Esophagus muscularis mucosa (tissue), 4 donors: ENCODE measurements around the gene CLCNKB. TPM values are rescaled to one million over a fixed set of nuclear protein-coding genes. Genes with fewer than 3 reads are reported as not detected.
"Not testable (repeated sequence)": the region's sequence is repeated elsewhere in the genome, so short reads cannot be mapped to it uniquely, and the experiment has no call there.

Experiments
- DNase-seq: peaks from one replicate; pipeline ENCODE4 v3.0.0-alpha.2; 2017; ENCODE audit errors: extremely low spot score
- H3K27ac ChIP-seq, 4 donors: fragments of 200-600 bp; sonication (generic); replicated peaks in 1 of 4; 1 replicate in 3 of 4; 2 replicates in 1 of 4; pipeline ENCODE4 v1.5.1; 2016 to 2019; ENCODE audit warnings: mild to moderate bottlenecking in 1 of 4
- H3K27me3 ChIP-seq, 4 donors: fragments of 200-600 bp; sonication (generic); one replicate each; pipeline versions ENCODE4 v1.5.1 to v1.6.0; 2016 to 2019
- H3K36me3 ChIP-seq, 4 donors: fragments of 200-600 bp; sonication (generic); one replicate each; pipeline ENCODE4 v1.5.1; 2016 to 2019
- H3K4me1 ChIP-seq, 4 donors: fragments of 200-600 bp; sonication (generic); one replicate each; pipeline ENCODE4 v1.5.1; 2016 to 2019
- H3K4me3 ChIP-seq, 4 donors: fragments of 200-600 bp; sonication (generic); 1 replicate in 2 of 4; 2 replicates in 2 of 4; pipeline ENCODE4 v1.5.1; 2016 to 2019; ENCODE audit warnings: mild to moderate bottlenecking in 4 of 4, moderate library complexity in 1 of 4
- H3K9me3 ChIP-seq, 4 donors: fragments of 200-600 bp; sonication (generic); 1 replicate in 3 of 4; 2 replicates in 1 of 4; pipeline ENCODE4 v1.5.1; 2016 to 2019
- EP300 ChIP-seq: sonication (generic); formaldehyde crosslinking; IDR thresholded peaks from one replicate; pipeline ENCODE4 v1.6.1; 2017; ENCODE audit warnings: antibody characterized with exemption
- POLR2A ChIP-seq: fragments of 450-650 bp; IDR thresholded peaks from one replicate; pipeline ENCODE4 v1.6.1; 2017; ENCODE audit warnings: antibody characterized with exemption, moderate library complexity, mild to moderate bottlenecking, low read depth
- POLR2AphosphoS5 ChIP-seq, 2 donors: sonication (generic); formaldehyde crosslinking; IDR thresholded peaks; one replicate each; pipeline ENCODE4 v1.6.1; 2017; ENCODE audit warnings: antibody characterized with exemption in 2 of 2
- WGBS: methylation state at CpG from one replicate; pipeline ENCODE4 v1.1.5; 2018; 5-methylcytosine and 5-hydroxymethylcytosine counted together
- intact Hi-C: fragments of 100-400 bp; cut with DNase I; formaldehyde crosslinking; loops from one replicate; pipeline ENCODE4 v1.15.1; 2023
- total RNA-seq, 4 donors: library from RNA; depleted of rRNA; stranded (reverse); fragments of >200 nt; gene quantifications; one replicate each; pipeline versions ENCODE4 v1.1.0 to v1.2.1, GENCODE V29; 2016
- TF ChIP-seq, protein P1 (sequence below), 3 experiments: fragments of 200-600 bp in 2 of 3; fragments of 450-650 bp in 1 of 3; sonication (generic) in 2 of 3; IDR thresholded peaks; one replicate each; pipeline ENCODE4 v1.5.1; 2017 to 2019; ENCODE audit warnings: antibody characterized with exemption in 3 of 3, mild to moderate bottlenecking in 2 of 3, moderate library complexity in 1 of 3

Gene CLCNKB
- total RNA-seq, 4 donors from 2014 or later, result 0.34 TPM; not detected in 3

DNA sequence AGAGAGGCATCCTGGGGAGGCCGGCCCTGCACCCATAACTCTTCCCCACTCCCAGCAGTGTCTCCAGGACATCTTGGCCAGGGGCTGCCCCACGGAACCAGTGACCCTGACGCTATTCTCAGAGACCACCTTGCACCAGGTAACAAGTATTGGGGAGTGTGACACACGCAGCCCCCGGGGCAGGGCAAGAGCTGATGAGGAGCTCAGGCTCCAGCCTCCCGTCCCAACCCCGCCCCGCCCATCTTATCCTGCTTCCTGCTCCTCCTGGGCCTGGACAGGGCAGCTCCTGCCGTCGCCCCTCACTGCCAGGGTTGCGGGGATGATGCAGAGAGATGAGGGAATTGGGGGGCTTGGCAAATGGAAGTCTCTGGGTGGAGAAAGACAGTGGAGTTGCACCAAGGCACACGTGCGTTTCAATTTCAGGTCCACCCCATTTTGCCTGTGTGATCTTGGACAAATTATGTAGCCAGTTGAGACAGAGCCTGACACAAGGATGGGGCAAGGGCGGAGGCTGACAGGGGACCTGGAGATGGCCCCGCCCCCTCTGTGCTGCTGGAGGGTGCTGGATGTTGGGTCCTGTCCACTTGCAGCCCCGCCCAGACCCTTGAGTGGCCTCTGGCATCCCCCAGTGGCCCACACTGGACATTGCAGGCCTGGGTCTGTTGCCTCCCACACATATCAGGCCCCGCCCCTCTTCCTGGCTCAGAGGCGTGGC lies 11.0 kb upstream of the CLCNKB start:
- WGBS, result 41% methylated on average over 7 of the region's 18 CpGs
- no peak for DNase-seq
- no peaks in the 10 kb centered on the region for H3K36me3 ChIP-seq
- H3K27me3 ChIP-seq, result no peaks in the 10 kb centered on the region
- intact Hi-C loops, result loop anchor here (1.0 kb wide), 1 partner anchor 23 kb away; no protein-coding TSS in a partner anchor
- no peaks in the 10 kb centered on the region for H3K9me3 ChIP-seq
- H3K27ac ChIP-seq, result no peak overlapping the region
- no peak overlapping the region for H3K4me3 ChIP-seq
- TF ChIP-seq POLR2AphosphoS5 (IDR thresholded peaks at IDR 0.05) (peak; percentile 33 to 37), EP300 (no peak)
- TF ChIP-seq, protein P1, sequence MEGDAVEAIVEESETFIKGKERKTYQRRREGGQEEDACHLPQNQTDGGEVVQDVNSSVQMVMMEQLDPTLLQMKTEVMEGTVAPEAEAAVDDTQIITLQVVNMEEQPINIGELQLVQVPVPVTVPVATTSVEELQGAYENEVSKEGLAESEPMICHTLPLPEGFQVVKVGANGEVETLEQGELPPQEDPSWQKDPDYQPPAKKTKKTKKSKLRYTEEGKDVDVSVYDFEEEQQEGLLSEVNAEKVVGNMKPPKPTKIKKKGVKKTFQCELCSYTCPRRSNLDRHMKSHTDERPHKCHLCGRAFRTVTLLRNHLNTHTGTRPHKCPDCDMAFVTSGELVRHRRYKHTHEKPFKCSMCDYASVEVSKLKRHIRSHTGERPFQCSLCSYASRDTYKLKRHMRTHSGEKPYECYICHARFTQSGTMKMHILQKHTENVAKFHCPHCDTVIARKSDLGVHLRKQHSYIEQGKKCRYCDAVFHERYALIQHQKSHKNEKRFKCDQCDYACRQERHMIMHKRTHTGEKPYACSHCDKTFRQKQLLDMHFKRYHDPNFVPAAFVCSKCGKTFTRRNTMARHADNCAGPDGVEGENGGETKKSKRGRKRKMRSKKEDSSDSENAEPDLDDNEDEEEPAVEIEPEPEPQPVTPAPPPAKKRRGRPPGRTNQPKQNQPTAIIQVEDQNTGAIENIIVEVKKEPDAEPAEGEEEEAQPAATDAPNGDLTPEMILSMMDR (IDR thresholded peaks at IDR 0.05), result peak in 2 of 3 experiments; percentile 91 to 100
- H3K4me1 ChIP-seq, result peaks cover 7 to 15% (median 14%) of the 10 kb centered on the region in 4 donors

DNA sequence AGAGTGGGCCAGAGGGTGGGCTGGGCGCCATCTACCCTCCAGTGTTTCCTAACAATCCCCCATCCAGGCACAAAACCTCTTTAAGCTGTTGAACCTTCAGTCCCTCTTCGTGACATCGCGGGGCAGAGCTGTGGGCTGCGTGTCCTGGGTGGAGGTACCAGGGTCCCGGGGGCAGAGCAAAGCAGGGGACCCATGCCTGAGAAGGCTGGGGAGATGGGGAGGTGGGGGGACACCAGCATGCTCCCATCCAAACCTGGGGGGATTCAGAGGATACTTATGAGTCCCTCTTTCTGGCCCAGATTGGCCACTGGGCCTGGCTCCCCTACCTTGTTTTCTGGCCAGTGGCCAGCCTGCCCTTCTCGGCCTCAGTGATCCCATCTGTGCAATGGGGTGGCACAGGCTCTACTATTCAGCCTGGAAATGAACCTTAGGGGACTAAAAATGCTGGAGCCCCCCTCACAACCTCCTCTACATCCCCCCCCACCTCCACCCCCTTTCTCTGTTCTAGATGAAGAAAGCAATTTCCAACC lies 10.4 kb upstream of the CLCNKB start:
- H3K36me3 ChIP-seq, H3K27ac ChIP-seq, H3K27me3 ChIP-seq, H3K9me3 ChIP-seq, intact Hi-C loops, H3K4me3 ChIP-seq, DNase-seq: not testable (repeated sequence)
- 51% methylated on average over 5 of the region's 7 CpGs for WGBS
- H3K4me1 ChIP-seq, result peaks cover 7 to 15% (median 14%) of the 10 kb centered on the region in 4 donors

DNA sequence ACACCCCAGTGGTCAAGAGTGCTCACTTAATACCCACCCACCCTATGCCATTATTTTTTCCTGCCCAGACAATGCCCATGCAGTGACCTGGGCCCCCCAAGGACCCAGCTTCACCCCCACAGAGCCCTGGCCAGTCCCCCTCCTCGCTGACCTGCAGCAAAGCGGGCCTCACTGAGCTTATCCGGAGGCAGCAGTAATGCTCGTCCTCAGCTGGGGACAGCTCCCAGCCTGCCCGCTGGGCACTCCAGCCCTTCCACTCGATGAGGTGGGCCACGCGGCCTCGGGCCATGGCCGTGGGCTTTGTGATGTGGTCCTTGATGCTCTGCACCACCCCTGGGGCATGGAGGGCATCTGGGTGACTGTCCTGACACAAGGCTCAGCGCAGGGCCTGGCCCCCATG lies 7.1 kb upstream of the CLCNKB start:
- H3K27me3 ChIP-seq, H3K27ac ChIP-seq, DNase-seq, H3K36me3 ChIP-seq, H3K4me3 ChIP-seq, intact Hi-C loops, H3K9me3 ChIP-seq: not testable (repeated sequence)
- whole genome bisulfite sequencing, result 87% methylated on average over 7 of the region's 11 CpGs
- peaks cover 7 to 15% (median 14%) of the 10 kb centered on the region in 4 donors for H3K4me1 ChIP-seq

DNA sequence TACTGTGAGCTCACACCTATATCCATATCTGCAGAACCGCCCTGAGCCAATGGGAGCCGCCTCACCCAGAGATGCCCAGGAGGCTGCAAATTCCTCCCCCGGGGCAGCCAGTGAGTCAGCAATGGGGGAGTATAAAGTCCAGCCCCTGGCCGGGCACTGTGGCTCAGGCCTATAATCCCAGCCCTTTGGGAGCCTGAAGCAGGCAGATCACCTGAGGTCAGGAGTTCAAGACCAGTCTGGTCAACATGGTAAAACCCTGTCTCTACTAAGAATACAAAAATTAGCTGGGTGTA lies 5.0 kb upstream of the CLCNKB start:
- WGBS, result 100% methylated on average over 2 of the region's 4 CpGs
- H3K27me3 ChIP-seq, result no peaks in the 10 kb centered on the region
- H3K9me3 ChIP-seq, result no peaks in the 10 kb centered on the region
- H3K4me1 ChIP-seq, result no peaks in the 10 kb centered on the region
- no peaks in the 10 kb centered on the region for H3K36me3 ChIP-seq
- TF ChIP-seq, protein P1 (IDR thresholded peaks at IDR 0.05), result no peak
- no peak overlapping the region for H3K4me3 ChIP-seq
- DNase-seq, result no peak
- intact Hi-C loops, result loop anchor here (1.0 kb wide), 1 partner anchor 20 kb away; no protein-coding TSS in a partner anchor
- no peak overlapping the region for H3K27ac ChIP-seq

DNA sequence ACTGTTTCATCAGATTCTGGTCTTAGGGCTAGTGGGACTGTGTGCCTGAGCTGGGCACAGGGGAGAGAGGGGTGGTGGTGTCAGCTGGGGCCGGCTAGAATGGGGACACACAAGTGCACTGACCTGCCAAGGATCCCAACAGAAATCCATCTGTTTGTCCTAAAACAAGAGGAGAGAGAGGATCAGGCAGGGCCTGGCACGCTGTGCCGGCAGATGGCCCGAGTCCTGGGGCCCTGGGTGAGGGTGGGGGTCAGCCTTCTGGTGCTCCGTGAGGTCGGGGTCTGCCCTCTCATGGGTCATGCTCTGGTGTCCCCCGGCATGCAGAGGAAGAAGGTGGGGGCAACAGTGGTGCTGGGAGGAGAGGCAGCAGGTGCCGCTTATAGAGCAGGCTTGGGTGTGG lies 3.7 kb upstream of the CLCNKB start:
- H3K9me3 ChIP-seq, DNase-seq, H3K36me3 ChIP-seq, H3K27me3 ChIP-seq, H3K4me3 ChIP-seq, H3K27ac ChIP-seq, intact Hi-C loops, H3K4me1 ChIP-seq: not testable (repeated sequence)
- 92% methylated on average over 4 of the region's 8 CpGs for WGBS

DNA sequence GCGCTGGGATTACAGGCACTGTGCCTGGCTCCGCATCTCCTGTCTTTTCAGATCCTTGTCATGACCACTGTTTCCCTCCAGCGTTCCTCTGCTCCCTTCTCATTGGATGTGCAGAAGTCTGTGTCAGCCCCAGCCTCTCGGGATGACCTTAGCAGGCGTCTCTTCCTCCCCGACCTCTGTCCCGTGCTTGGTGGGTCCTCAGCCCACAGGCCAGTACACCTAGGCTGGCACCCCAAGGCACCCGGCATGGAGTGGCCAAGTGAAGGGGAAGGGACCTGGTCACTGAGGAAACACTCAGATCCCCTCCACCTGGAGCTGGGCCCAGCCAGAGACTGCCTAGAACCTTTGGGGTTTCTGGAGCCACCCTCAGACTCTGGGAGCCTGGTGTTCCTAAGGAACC lies 2.4 kb upstream of the CLCNKB start:
- 71% methylated on average over 7 of the region's 8 CpGs for WGBS
- intact Hi-C loops, result no loop called here

More for the DNA sequence above, 2.4 kb upstream of the CLCNKB start:
- TF ChIP-seq POLR2A (no peak), EP300 (no peak), POLR2AphosphoS5 (IDR thresholded peaks at IDR 0.05) (no peak)
- TF ChIP-seq, protein P1 (IDR thresholded peaks at IDR 0.05), result no peak
- DNase-seq, result no peak
- H3K27ac ChIP-seq, result no peak overlapping the region
- no peaks in the 10 kb centered on the region for H3K36me3 ChIP-seq
- no peaks in the 10 kb centered on the region for H3K27me3 ChIP-seq
- no peaks in the 10 kb centered on the region for H3K9me3 ChIP-seq
- H3K4me3 ChIP-seq, result no peak overlapping the region
- no peaks in the 10 kb centered on the region for H3K4me1 ChIP-seq
